MCF 10A (cell line): ENCODE measurements around the gene BEND3. TPM values are rescaled to one million over a fixed set of nuclear protein-coding genes. Genes with fewer than 3 reads are reported as not detected.
A peak's percentile ranks its signal among the peaks of the same experiment; 100 is the strongest.

Source experiments
- BruUV-seq: library from RNA; stranded (reverse); fragments of 400-500 nt; replicated peaks from 2 replicates; lab custom pipeline; 2021; lab: Mats Ljungman, UMichigan
- CTCF ChIA-PET: fragments of 300-600 bp; sonication (Branson Sonifier 250); formaldehyde crosslinking; extraction: SDS; loops from one replicate; lab custom pipeline; 2021; ENCODE audit warnings: antibody characterized with exemption, inconsistent platforms; lab: Yijun Ruan, JAX
- POLR2A ChIA-PET: fragments of 300-600, 350-650 bp; sonication (Branson Sonifier 250); formaldehyde crosslinking; extraction: SDS; loops from one replicate; lab custom pipeline; 2020; ENCODE audit warnings: antibody characterized with exemption, inconsistent platforms; lab: Yijun Ruan, JAX
- DNase-seq: peaks from one replicate; pipeline ENCODE4 v3.0.0-alpha.2; 2018; ENCODE audit not compliant: unreplicated experiment
- H3K27ac Mint-ChIP-seq: one replicate; pipeline ENCODE4 v1.8.0; 2022; ENCODE audit warnings: mild to moderate bottlenecking, low read depth, mixed read lengths; ENCODE audit not compliant: unreplicated experiment
- H3K27me3 Mint-ChIP-seq: one replicate; pipeline ENCODE4 v1.8.0; 2022; ENCODE audit warnings: mixed read lengths; ENCODE audit not compliant: insufficient read depth, unreplicated experiment
- H3K36me3 Mint-ChIP-seq: one replicate; pipeline ENCODE4 v1.8.0; 2022; ENCODE audit warnings: mild to moderate bottlenecking, moderate library complexity, mixed read lengths; ENCODE audit not compliant: insufficient read depth, unreplicated experiment
- H3K4me1 Mint-ChIP-seq: one replicate; pipeline ENCODE4 v1.8.0; 2022; ENCODE audit warnings: mixed read lengths; ENCODE audit not compliant: insufficient read depth, unreplicated experiment
- H3K4me3 Mint-ChIP-seq: one replicate; pipeline ENCODE4 v1.8.0; 2022; ENCODE audit warnings: mild to moderate bottlenecking, moderate library complexity, mixed read lengths; ENCODE audit not compliant: unreplicated experiment
- H3K9me3 Mint-ChIP-seq: one replicate; pipeline ENCODE4 v1.8.0; 2022; ENCODE audit warnings: mixed read lengths; ENCODE audit not compliant: unreplicated experiment
- CTCF ChIP-seq: fragments of 200-600 bp; IDR thresholded peaks from one replicate; pipeline ENCODE4 v1.8.0; 2022; ENCODE audit warnings: antibody characterized with exemption, mild to moderate bottlenecking; ENCODE audit not compliant: unreplicated experiment
- intact Hi-C: fragments of 100-400 bp; cut with micrococcal nuclease; formaldehyde crosslinking; loops from 2 replicates; pipeline ENCODE4 v1.14.1; 2022
- total RNA-seq: library from RNA; stranded (reverse); gene quantifications from 2 replicates; pipeline ENCODE4 v1.2.3, GENCODE V29; 2022

BEND3 gene
- total RNA-seq, 1 experiment from 2014 or later, result 3.1 TPM

DNA sequence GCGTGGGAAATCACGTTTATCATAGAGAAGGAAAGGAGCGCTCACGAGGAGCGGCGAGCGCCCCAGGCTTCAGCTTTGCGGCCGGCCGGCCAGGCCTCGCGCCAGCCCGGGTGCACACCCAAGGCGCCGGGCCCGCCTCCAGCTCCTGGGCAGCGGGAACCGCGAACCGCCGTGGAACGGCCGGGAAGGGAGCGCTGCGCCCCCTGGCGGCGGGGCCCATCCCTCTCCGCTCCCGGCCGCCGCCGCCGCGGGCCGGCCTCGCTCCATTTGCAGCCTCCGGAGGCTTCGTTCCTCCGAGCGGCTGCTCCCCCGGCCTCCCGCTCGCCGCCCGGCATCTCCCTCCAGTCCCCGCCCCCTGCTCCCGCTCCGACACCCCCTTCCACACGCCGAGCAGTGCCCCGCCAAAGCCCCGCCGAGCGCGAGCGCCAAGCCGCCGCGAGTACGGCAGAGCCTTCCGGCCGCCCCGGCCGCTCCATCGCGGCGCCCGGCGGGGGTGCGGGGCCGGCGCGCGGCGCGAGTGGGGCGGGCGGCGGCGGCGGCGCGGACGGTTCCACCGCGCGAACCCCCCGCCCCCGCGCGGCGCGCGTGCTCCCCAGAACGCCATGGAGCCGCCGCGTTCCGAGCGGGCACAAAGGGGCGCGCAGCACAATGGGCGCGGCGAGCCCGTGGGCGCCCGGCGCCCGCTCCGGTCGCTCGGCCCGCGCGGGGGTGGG is 946 bp downstream of the BEND3 start:
- H3K4me1 Mint-ChIP-seq, result no peaks in the 10 kb centered on the region
- BruUV-seq, result no TSS peak
- CTCF ChIA-PET, result interaction anchor here (0.6 to 1.4 kb wide), 20 partner anchors 10 to 774 kb away, joined by 3 to 8 read pairs (median 4); partner anchors contain the start of gene MTRES1
- DNase-seq, result peak; percentile 86
- peak; percentile 91 for TF ChIP-seq CTCF
- H3K27ac Mint-ChIP-seq, result no peak overlapping the region
- POLR2A ChIA-PET, result interaction anchor here (0.7 to 1.3 kb wide), 8 partner anchors 12 to 1978 kb away, joined by 3 to 8 read pairs (median 3); partner anchors contain the start of genes ATG5, MTRES1 and PDSS2
- H3K27me3 Mint-ChIP-seq, result no peaks in the 10 kb centered on the region
- intact Hi-C loops, result loop anchor here (1.0 to 10.0 kb wide), 5 partner anchors 86 to 777 kb away; partner anchors contain the start of genes MTRES1 and PDSS2
- H3K4me3 Mint-ChIP-seq, result peak overlapping the region; percentile 71
- H3K9me3 Mint-ChIP-seq, result no peaks in the 10 kb centered on the region
- no peaks in the 10 kb centered on the region for H3K36me3 Mint-ChIP-seq

DNA sequence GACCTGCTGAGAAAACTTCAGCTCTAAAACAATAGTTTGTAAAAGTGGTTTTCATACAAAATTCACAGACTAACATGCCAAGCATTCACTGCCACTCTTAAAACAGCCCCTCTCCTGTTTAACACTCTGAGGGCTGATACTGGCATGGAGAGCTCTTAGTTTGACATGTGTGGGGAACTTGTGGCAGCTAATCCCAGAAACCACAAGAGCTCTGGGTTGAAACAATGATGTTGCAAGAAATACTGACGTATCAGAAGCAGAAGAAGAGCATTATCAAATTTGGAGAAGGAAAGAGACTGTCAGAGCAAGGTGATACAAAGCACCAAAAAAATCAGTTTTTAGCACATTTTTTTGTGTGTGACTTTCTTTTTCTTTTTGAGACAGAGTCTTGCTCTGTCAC is 5.1 kb downstream of the BEND3 start:
- no peaks in the 10 kb centered on the region for H3K36me3 Mint-ChIP-seq
- no peaks in the 10 kb centered on the region for H3K9me3 Mint-ChIP-seq
- no peaks in the 10 kb centered on the region for H3K4me1 Mint-ChIP-seq
- CTCF ChIA-PET, result interaction anchor here (0.6 to 0.8 kb wide), 2 partner anchors 131 to 536 kb away, joined by 3 read pairs; no protein-coding TSS in a partner anchor
- H3K4me3 Mint-ChIP-seq, result no peak overlapping the region
- H3K27ac Mint-ChIP-seq, result peak overlapping the region; percentile 51
- intact Hi-C loops, result loop anchor here (5.0 to 10.0 kb wide), 3 partner anchors 135 to 773 kb away; no protein-coding TSS in a partner anchor
- no peaks in the 10 kb centered on the region for H3K27me3 Mint-ChIP-seq
- no TSS peak for BruUV-seq
- POLR2A ChIA-PET, result no interaction called here
- no peak for TF ChIP-seq CTCF
- peak; percentile 43 for DNase-seq

DNA sequence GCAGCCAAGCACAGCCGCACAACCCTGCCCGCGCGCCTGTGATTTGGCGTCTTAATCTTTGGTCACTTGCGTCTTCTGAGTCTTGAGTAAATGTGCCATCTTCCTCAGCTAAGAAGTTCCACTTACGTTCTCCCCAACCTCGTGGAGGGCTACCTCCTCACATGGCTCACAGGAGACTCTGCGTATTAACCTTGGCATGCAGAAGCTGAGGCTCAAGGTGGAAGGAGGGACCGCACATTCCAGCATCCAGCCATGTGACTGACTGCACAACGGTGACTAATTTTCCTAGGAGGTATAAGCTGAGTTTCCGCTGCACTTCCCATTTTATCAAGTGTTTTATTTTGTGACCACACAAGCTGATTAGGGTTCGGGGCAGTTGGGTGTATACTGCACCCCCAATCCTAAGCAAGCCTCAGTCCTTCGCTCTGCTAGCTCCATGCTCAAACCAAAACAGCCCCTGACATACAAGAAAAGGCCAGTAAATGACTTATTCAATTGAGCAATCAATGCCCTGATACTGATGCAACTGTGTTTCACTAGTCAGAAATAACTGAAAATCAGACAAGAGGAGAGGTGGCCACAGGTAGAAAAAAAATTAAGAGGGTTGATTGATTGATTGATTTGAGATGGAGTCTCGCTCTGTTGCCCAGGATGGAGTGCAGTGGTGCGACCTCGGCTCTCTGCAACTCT is 7.0 kb downstream of the BEND3 start:
- BruUV-seq, result no TSS peak
- no peak overlapping the region for H3K4me3 Mint-ChIP-seq
- no peaks in the 10 kb centered on the region for H3K9me3 Mint-ChIP-seq
- CTCF ChIA-PET, result no interaction called here
- H3K27me3 Mint-ChIP-seq, result no peaks in the 10 kb centered on the region
- POLR2A ChIA-PET, result interaction anchor here (1.0 kb wide), 1 partner anchor 14 kb away, joined by 3 read pairs; no protein-coding TSS in a partner anchor
- no peak overlapping the region for H3K27ac Mint-ChIP-seq
- DNase-seq, result peak; percentile 33
- no peaks in the 10 kb centered on the region for H3K36me3 Mint-ChIP-seq
- no peak for TF ChIP-seq CTCF
- intact Hi-C loops, result no loop called here
- H3K4me1 Mint-ChIP-seq, result no peaks in the 10 kb centered on the region

- TF ChIP-seq CTCF, result no peak
- Mint-ChIP-seq H3K27me3 (no peaks in the 10 kb centered on the region), H3K36me3 (no peaks in the 10 kb centered on the region), H3K4me3 (no peak overlapping the region), H3K9me3 (no peaks in the 10 kb centered on the region), H3K27ac (no peak overlapping the region), H3K4me1 (no peaks in the 10 kb centered on the region)
- no TSS peak for BruUV-seq
- ChIA-PET POLR2A (interaction anchor here (1.0 kb wide), 1 partner anchor 13 kb away, joined by 3 read pairs; no protein-coding TSS in a partner anchor), CTCF (no interaction called here)
- intact Hi-C loops, result no loop called here
- DNase-seq, result no peak
These were observed 7.5 kb downstream of the BEND3 start for GRCh38 chr6:107107791-107108190.
